Posterior cingulate gyrus (tissue), 11 donors: ENCODE results near the gene CD248.

ENCODE experiments used
- DNase-seq, 10 donors: peaks; one replicate each; pipeline versions ENCODE4 v3.0.0 to v3.0.0-alpha.2; 2020 to 2021; ENCODE audit warnings: mixed read lengths in 3 of 10
- intact Hi-C: fragments of 100-400 bp; cut with DNase I; formaldehyde crosslinking; loops from one replicate; pipeline ENCODE4 v1.15.1; 2023

Gene CD248

GRCh38 chr11:66266378-66267038 is 50.3 kb downstream of the CD248 start:
- peak in 1 of 10 donors; percentile 74 for DNase-seq
- intact Hi-C loops: no loop called here

- DNase-seq: peak in 1 of 10 donors; percentile 71
- intact Hi-C loops: no loop called here
Measured at GRCh38 chr11:66265531-66266377, 51.1 kb downstream of the CD248 start.

GRCh38 chr11:66264914-66265313 is 51.9 kb downstream of the CD248 start:
- DNase-seq: peak in 1 of 10 donors; percentile 59
- intact Hi-C loops: no loop called here
